ENCODE data around the gene LIPC.

DNA sequence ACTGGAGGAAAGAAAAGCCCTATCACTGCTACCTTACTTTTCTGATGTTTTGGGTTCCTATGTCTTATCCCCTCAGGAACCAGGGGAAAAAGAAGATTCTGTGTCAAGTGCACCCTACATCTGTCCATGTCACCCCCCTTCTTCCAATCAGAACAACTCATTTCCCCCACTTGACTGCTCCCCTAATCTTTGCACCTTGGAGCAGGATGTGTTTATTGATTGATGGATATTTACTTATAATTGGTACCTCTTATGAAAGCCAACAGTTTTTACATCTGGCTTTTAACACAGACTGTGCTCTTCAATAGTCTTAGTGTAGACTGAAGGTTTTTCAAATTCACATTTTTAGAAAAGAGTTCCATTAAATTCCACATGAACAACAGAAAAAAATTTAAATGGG, 33.3 kb downstream of the LIPC start:
- TF ChIP-seq ZBTB7A (IDR thresholded peaks at IDR 0.05; ENCODE audit: low read depth) (no peak), YY1 (IDR thresholded peaks at IDR 0.05; ENCODE audit: low read depth) (no peak), RAD21 (IDR thresholded peaks at IDR 0.05; ENCODE audit: low read depth) (no peak), TAF1 (IDR thresholded peaks at IDR 0.05; ENCODE audit: low read depth) (no peak), EGR1 (IDR thresholded peaks at IDR 0.05) (no peak), EP300 (IDR thresholded peaks at IDR 0.05; ENCODE audit: borderline replicate concordance) (no peak), FOXM1 (IDR thresholded peaks at IDR 0.05; ENCODE audit: borderline replicate concordance, low read depth) (no peak), NFIC (IDR thresholded peaks at IDR 0.05) (no peak), CEBPB (IDR thresholded peaks at IDR 0.05) (no peak), CREB1 (IDR thresholded peaks at IDR 0.05; ENCODE audit: low read depth) (no peak), TEAD4 (IDR thresholded peaks at IDR 0.05) (no peak)
- TF ChIP-seq, protein P1, sequence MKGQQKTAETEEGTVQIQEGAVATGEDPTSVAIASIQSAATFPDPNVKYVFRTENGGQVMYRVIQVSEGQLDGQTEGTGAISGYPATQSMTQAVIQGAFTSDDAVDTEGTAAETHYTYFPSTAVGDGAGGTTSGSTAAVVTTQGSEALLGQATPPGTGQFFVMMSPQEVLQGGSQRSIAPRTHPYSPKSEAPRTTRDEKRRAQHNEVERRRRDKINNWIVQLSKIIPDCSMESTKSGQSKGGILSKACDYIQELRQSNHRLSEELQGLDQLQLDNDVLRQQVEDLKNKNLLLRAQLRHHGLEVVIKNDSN (IDR thresholded peaks at IDR 0.05): no peak
- TF ChIP-seq, protein P2, sequence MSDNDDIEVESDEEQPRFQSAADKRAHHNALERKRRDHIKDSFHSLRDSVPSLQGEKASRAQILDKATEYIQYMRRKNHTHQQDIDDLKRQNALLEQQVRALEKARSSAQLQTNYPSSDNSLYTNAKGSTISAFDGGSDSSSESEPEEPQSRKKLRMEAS (IDR thresholded peaks at IDR 0.05): no peak
- TF ChIP-seq, protein P3, sequence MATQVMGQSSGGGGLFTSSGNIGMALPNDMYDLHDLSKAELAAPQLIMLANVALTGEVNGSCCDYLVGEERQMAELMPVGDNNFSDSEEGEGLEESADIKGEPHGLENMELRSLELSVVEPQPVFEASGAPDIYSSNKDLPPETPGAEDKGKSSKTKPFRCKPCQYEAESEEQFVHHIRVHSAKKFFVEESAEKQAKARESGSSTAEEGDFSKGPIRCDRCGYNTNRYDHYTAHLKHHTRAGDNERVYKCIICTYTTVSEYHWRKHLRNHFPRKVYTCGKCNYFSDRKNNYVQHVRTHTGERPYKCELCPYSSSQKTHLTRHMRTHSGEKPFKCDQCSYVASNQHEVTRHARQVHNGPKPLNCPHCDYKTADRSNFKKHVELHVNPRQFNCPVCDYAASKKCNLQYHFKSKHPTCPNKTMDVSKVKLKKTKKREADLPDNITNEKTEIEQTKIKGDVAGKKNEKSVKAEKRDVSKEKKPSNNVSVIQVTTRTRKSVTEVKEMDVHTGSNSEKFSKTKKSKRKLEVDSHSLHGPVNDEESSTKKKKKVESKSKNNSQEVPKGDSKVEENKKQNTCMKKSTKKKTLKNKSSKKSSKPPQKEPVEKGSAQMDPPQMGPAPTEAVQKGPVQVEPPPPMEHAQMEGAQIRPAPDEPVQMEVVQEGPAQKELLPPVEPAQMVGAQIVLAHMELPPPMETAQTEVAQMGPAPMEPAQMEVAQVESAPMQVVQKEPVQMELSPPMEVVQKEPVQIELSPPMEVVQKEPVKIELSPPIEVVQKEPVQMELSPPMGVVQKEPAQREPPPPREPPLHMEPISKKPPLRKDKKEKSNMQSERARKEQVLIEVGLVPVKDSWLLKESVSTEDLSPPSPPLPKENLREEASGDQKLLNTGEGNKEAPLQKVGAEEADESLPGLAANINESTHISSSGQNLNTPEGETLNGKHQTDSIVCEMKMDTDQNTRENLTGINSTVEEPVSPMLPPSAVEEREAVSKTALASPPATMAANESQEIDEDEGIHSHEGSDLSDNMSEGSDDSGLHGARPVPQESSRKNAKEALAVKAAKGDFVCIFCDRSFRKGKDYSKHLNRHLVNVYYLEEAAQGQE (IDR thresholded peaks at IDR 0.05; ENCODE audit: low read depth): no peak
